HEK293 (cell line): Measurements from ENCODE around the gene L2HGDH.

ENCODE experiments used
- HOXD13 ChIP-seq: sonication (generic); formaldehyde crosslinking; IDR thresholded peaks from 2 replicates; pipeline ENCODE4 v1.8.0; 2022; ENCODE audit warnings: missing genetic modification reagents, borderline replicate concordance
- KLF9 ChIP-seq: fragments of 450-650 bp; formaldehyde crosslinking; IDR thresholded peaks from 2 replicates; pipeline ENCODE4 v1.5.1; 2016; ENCODE audit warnings: missing biosample characterization, missing genetic modification characterization, low read depth
- RBAK ChIP-seq: fragments of 450-650 bp; formaldehyde crosslinking; IDR thresholded peaks from 2 replicates; pipeline ENCODE4 v1.5.1; 2016; ENCODE audit warnings: missing biosample characterization, missing genetic modification characterization
- SETDB1 ChIP-seq: IDR thresholded peaks from one replicate; pipeline ENCODE4 v1.6.1; 2017; ENCODE audit warnings: mild to moderate bottlenecking, low read length, moderate library complexity, mixed read lengths; ENCODE audit not compliant: insufficient read length
- SP7 ChIP-seq: fragments of 450-650 bp; formaldehyde crosslinking; IDR thresholded peaks from 2 replicates; pipeline ENCODE4 v1.5.1; 2016; ENCODE audit warnings: missing biosample characterization, missing genetic modification characterization
- YY2 ChIP-seq: fragments of 450-650 bp; formaldehyde crosslinking; IDR thresholded peaks from 2 replicates; pipeline ENCODE4 v1.5.1; 2016; ENCODE audit warnings: missing biosample characterization, missing genetic modification characterization
- ZIC2 ChIP-seq: fragments of 450-650 bp; formaldehyde crosslinking; IDR thresholded peaks from 2 replicates; pipeline ENCODE4 v1.5.1; 2016; ENCODE audit warnings: missing biosample characterization, missing genetic modification characterization
- ZNF16 ChIP-seq: fragments of 450-650 bp; formaldehyde crosslinking; IDR thresholded peaks from 2 replicates; pipeline ENCODE4 v1.5.1; 2016; ENCODE audit warnings: low read depth, missing biosample characterization, missing genetic modification characterization
- ZNF19 ChIP-seq: fragments of 450-650 bp; formaldehyde crosslinking; IDR thresholded peaks from 2 replicates; pipeline ENCODE4; 2016; ENCODE audit warnings: missing biosample characterization, missing genetic modification characterization, low read depth
- ZNF214 ChIP-seq: fragments of 450-650 bp; formaldehyde crosslinking; IDR thresholded peaks from 2 replicates; pipeline ENCODE4 v1.5.1; 2017; ENCODE audit warnings: missing biosample characterization, mild to moderate bottlenecking, missing genetic modification characterization, borderline replicate concordance
- ZNF221 ChIP-seq: fragments of 450-650 bp; formaldehyde crosslinking; IDR thresholded peaks from 2 replicates; pipeline ENCODE4 v1.5.1; 2017; ENCODE audit warnings: missing biosample characterization, missing genetic modification characterization, borderline replicate concordance
- ZNF302 ChIP-seq: fragments of 450-650 bp; formaldehyde crosslinking; IDR thresholded peaks from 2 replicates; pipeline ENCODE4 v1.5.1; 2016; ENCODE audit warnings: missing biosample characterization, missing genetic modification characterization, low read depth
- ZNF366 ChIP-seq: fragments of 450-650 bp; formaldehyde crosslinking; conservative IDR thresholded peaks from 2 replicates; pipeline ENCODE4 v1.5.1; 2016; ENCODE audit warnings: missing biosample characterization, missing genetic modification characterization
- ZNF433 ChIP-seq: fragments of 450-650 bp; formaldehyde crosslinking; IDR thresholded peaks from 2 replicates; pipeline ENCODE4 v1.5.1; 2016; ENCODE audit warnings: missing biosample characterization, missing genetic modification characterization, low read depth
- ZNF544 ChIP-seq: fragments of 450-650 bp; formaldehyde crosslinking; IDR thresholded peaks from 2 replicates; pipeline ENCODE4 v1.5.0; 2017; ENCODE audit warnings: missing biosample characterization, missing genetic modification characterization
- ZNF549 ChIP-seq: fragments of 450-650 bp; IDR thresholded peaks from 2 replicates; pipeline ENCODE4 v1.5.1; 2018; ENCODE audit warnings: missing biosample characterization, missing genetic modification characterization, mild to moderate bottlenecking, inconsistent platforms, moderate library complexity
- ZNF561 ChIP-seq: fragments of 450-650 bp; IDR thresholded peaks from 2 replicates; pipeline ENCODE4 v1.5.1; 2018; ENCODE audit warnings: missing biosample characterization, missing genetic modification characterization, borderline replicate concordance
- ZNF596 ChIP-seq: fragments of 450-650 bp; IDR thresholded peaks from 2 replicates; pipeline ENCODE4 v1.5.0; 2018; ENCODE audit warnings: missing biosample characterization, mild to moderate bottlenecking, missing genetic modification characterization, moderate library complexity
- ZNF654 ChIP-seq: fragments of 450-650 bp; formaldehyde crosslinking; IDR thresholded peaks from 2 replicates; pipeline ENCODE4 v1.5.1; 2016; ENCODE audit warnings: low read depth, missing biosample characterization, missing genetic modification characterization
- ZNF677 ChIP-seq: fragments of 450-650 bp; IDR thresholded peaks from 2 replicates; pipeline ENCODE4 v1.5.0; 2018; ENCODE audit warnings: missing biosample characterization, mild to moderate bottlenecking, missing genetic modification characterization, moderate library complexity
- ZNF776 ChIP-seq: fragments of 450-650 bp; formaldehyde crosslinking; IDR thresholded peaks from 2 replicates; pipeline ENCODE4 v1.5.0; 2017; ENCODE audit warnings: missing biosample characterization, missing genetic modification characterization, borderline replicate concordance
- ZSCAN23 ChIP-seq: fragments of 450-650 bp; formaldehyde crosslinking; IDR thresholded peaks from 2 replicates; pipeline ENCODE4 v1.5.1; 2016; ENCODE audit warnings: missing biosample characterization, missing genetic modification characterization
- TF ChIP-seq, protein P1 (sequence below): fragments of 450-650 bp; formaldehyde crosslinking; IDR thresholded peaks from 2 replicates; pipeline ENCODE4 v1.5.1; 2016; ENCODE audit warnings: missing biosample characterization, missing genetic modification characterization
- TF ChIP-seq, protein P2 (sequence below): fragments of 450-650 bp; formaldehyde crosslinking; IDR thresholded peaks from 2 replicates; pipeline ENCODE4 v1.5.1; 2016; ENCODE audit warnings: missing biosample characterization, missing genetic modification characterization
- TF ChIP-seq, protein P3 (sequence below): fragments of 450-650 bp; IDR thresholded peaks from 2 replicates; pipeline ENCODE4 v1.5.1; 2018; ENCODE audit warnings: missing biosample characterization, mild to moderate bottlenecking, missing genetic modification characterization
- TF ChIP-seq, protein P4 (sequence below): fragments of 450-650 bp; formaldehyde crosslinking; IDR thresholded peaks from 2 replicates; pipeline ENCODE4 v1.5.1; 2017; ENCODE audit warnings: missing biosample characterization, missing genetic modification characterization
- TF ChIP-seq, protein P5 (sequence below): fragments of 450-650 bp; formaldehyde crosslinking; IDR thresholded peaks from 2 replicates; pipeline ENCODE4 v1.5.1; 2017; ENCODE audit warnings: missing biosample characterization, missing genetic modification characterization
- TF ChIP-seq, protein P6 (sequence below): fragments of 450-650 bp; formaldehyde crosslinking; IDR thresholded peaks from 2 replicates; pipeline ENCODE4 v1.5.1; 2016; ENCODE audit warnings: missing biosample characterization, missing genetic modification characterization
- TF ChIP-seq, protein P7 (sequence below): fragments of 450-650 bp; formaldehyde crosslinking; IDR thresholded peaks from 2 replicates; pipeline ENCODE4 v1.5.1; 2017; ENCODE audit warnings: missing biosample characterization, missing genetic modification characterization

Gene L2HGDH

DNA sequence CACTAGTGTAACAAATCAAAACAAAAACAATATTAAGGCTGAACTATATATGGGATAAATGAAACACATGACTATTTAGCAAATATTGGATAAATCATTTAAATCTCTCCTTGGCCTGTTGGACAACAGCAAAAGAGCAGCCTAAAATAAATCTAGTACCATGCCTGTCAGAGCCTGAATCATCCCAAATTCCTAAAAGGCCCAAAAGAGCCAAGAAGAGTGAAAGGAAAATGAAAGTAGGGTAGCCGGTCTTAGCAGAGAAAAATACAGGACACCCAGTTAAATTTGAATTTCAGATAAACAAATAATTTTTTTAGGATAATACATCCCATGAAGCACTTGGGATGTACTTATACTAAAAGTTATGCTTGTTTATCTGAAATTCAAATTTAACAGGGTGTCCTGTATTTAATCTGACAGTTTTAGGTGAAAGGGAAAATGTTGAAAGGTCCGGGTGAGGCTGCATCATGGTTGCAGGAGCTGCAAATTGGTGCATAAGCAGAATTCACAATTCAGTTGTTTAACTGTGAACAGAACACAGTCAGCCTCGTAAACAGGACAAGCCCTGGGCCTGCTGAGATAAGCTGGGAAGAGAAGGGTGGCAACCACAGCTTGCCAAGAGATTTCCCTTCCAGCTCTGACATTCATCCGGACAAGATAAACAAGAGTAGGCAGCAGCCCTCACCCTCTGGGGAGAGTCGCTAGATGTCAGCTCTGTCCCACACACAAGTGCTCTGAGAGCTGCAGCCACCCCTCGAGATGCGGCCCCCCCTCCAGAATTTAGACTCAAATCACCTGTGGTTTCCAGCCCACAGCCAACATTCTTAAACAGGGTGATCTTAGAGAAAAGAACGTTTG, 30.4 kb upstream of the L2HGDH start (continued):
- TF ChIP-seq ZNF549 (tag by site-specific recombination) (no peak), KLF9 (no peak), SP7 (tag by site-specific recombination) (no peak), ZNF654 (tag by site-specific recombination) (peak; percentile 87), ZNF366 (tag by site-specific recombination) (0 out of 2 replicates have a peak, but pooled peaks have one; percentile 20), ZNF16 (tag by site-specific recombination) (no peak), ZNF677 (no peak), ZNF561 (tag by site-specific recombination) (peak; percentile 76), HOXD13 (CRISPR knock-in tag) (no peak), ZIC2 (no peak; the same call in 1 of the 2 replicates), SETDB1 (no peak), ZNF596 (no peak), ZNF776 (tag by site-specific recombination) (no peak), ZNF19 (tag by site-specific recombination) (no peak), ZSCAN23 (tag by site-specific recombination) (no peak), ZNF302 (tag by site-specific recombination) (no peak), ZNF544 (tag by site-specific recombination) (no peak), YY2 (tag by site-specific recombination) (no peak), ZNF221 (tag by site-specific recombination) (no peak), ZNF214 (tag by site-specific recombination) (no peak), ZNF433 (tag by site-specific recombination) (no peak), RBAK (tag by site-specific recombination) (no peak)
- TF ChIP-seq, protein P1, sequence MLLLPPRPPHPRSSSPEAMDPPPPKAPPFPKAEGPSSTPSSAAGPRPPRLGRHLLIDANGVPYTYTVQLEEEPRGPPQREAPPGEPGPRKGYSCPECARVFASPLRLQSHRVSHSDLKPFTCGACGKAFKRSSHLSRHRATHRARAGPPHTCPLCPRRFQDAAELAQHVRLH (tag by site-specific recombination): no peak
- TF ChIP-seq, protein P2, sequence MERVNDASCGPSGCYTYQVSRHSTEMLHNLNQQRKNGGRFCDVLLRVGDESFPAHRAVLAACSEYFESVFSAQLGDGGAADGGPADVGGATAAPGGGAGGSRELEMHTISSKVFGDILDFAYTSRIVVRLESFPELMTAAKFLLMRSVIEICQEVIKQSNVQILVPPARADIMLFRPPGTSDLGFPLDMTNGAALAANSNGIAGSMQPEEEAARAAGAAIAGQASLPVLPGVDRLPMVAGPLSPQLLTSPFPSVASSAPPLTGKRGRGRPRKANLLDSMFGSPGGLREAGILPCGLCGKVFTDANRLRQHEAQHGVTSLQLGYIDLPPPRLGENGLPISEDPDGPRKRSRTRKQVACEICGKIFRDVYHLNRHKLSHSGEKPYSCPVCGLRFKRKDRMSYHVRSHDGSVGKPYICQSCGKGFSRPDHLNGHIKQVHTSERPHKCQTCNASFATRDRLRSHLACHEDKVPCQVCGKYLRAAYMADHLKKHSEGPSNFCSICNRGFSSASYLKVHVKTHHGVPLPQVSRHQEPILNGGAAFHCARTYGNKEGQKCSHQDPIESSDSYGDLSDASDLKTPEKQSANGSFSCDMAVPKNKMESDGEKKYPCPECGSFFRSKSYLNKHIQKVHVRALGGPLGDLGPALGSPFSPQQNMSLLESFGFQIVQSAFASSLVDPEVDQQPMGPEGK: peak; percentile 39; the same call in 1 of the 2 replicates
- TF ChIP-seq, protein P3, sequence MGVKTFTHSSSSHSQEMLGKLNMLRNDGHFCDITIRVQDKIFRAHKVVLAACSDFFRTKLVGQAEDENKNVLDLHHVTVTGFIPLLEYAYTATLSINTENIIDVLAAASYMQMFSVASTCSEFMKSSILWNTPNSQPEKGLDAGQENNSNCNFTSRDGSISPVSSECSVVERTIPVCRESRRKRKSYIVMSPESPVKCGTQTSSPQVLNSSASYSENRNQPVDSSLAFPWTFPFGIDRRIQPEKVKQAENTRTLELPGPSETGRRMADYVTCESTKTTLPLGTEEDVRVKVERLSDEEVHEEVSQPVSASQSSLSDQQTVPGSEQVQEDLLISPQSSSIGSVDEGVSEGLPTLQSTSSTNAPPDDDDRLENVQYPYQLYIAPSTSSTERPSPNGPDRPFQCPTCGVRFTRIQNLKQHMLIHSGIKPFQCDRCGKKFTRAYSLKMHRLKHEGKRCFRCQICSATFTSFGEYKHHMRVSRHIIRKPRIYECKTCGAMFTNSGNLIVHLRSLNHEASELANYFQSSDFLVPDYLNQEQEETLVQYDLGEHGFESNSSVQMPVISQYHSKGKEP (tag by site-specific recombination): peak; percentile 54; the same call in 1 of the 2 replicates
- TF ChIP-seq, protein P4, sequence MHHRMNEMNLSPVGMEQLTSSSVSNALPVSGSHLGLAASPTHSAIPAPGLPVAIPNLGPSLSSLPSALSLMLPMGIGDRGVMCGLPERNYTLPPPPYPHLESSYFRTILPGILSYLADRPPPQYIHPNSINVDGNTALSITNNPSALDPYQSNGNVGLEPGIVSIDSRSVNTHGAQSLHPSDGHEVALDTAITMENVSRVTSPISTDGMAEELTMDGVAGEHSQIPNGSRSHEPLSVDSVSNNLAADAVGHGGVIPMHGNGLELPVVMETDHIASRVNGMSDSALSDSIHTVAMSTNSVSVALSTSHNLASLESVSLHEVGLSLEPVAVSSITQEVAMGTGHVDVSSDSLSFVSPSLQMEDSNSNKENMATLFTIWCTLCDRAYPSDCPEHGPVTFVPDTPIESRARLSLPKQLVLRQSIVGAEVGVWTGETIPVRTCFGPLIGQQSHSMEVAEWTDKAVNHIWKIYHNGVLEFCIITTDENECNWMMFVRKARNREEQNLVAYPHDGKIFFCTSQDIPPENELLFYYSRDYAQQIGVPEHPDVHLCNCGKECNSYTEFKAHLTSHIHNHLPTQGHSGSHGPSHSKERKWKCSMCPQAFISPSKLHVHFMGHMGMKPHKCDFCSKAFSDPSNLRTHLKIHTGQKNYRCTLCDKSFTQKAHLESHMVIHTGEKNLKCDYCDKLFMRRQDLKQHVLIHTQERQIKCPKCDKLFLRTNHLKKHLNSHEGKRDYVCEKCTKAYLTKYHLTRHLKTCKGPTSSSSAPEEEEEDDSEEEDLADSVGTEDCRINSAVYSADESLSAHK (tag by site-specific recombination): no peak
- TF ChIP-seq, protein P5, sequence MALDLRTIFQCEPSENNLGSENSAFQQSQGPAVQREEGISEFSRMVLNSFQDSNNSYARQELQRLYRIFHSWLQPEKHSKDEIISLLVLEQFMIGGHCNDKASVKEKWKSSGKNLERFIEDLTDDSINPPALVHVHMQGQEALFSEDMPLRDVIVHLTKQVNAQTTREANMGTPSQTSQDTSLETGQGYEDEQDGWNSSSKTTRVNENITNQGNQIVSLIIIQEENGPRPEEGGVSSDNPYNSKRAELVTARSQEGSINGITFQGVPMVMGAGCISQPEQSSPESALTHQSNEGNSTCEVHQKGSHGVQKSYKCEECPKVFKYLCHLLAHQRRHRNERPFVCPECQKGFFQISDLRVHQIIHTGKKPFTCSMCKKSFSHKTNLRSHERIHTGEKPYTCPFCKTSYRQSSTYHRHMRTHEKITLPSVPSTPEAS: no peak
- TF ChIP-seq, protein P6, sequence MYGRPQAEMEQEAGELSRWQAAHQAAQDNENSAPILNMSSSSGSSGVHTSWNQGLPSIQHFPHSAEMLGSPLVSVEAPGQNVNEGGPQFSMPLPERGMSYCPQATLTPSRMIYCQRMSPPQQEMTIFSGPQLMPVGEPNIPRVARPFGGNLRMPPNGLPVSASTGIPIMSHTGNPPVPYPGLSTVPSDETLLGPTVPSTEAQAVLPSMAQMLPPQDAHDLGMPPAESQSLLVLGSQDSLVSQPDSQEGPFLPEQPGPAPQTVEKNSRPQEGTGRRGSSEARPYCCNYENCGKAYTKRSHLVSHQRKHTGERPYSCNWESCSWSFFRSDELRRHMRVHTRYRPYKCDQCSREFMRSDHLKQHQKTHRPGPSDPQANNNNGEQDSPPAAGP (tag by site-specific recombination): 0 out of 2 replicates have a peak, but pooled peaks have one; percentile 47
- TF ChIP-seq, protein P7, sequence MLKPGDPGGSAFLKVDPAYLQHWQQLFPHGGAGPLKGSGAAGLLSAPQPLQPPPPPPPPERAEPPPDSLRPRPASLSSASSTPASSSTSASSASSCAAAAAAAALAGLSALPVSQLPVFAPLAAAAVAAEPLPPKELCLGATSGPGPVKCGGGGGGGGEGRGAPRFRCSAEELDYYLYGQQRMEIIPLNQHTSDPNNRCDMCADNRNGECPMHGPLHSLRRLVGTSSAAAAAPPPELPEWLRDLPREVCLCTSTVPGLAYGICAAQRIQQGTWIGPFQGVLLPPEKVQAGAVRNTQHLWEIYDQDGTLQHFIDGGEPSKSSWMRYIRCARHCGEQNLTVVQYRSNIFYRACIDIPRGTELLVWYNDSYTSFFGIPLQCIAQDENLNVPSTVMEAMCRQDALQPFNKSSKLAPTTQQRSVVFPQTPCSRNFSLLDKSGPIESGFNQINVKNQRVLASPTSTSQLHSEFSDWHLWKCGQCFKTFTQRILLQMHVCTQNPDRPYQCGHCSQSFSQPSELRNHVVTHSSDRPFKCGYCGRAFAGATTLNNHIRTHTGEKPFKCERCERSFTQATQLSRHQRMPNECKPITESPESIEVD: no peak
